ENCODE measurements around the gene FCER1G.
"Not testable (repeated sequence)": the region's sequence is repeated elsewhere in the genome, so short reads cannot be mapped to it uniquely, and the experiment has no call there.

FCER1G gene

GRCh38 chr1:161209790-161210409 lies 5.2 kb upstream of the FCER1G start:
- peak; percentile 32 to 50 for DNase-seq

DNA sequence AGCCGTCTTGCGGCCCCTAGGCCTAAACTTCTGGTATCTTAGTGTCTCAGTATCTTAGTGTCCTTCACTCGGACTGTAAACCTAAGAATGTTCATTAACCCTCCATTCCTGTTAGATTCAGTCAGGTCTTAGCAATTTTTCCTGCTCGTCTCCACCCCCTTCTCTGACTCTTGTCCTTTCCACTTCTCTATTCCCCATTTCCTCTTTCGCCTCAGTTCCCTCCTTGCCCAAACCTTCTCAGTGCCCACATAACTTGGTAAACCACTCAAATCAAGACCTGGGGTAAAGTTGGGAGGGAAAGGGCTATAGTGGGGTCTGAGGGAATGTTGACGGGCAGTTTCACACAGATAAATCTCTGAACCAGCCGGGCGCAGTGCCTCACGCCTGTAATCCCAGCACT lies 726 bp upstream of the FCER1G start:
- no peak for DNase-seq

GRCh38 chr1:161216945-161217712 lies 2.0 kb downstream of the FCER1G start:
- DNase-seq, result no peak

GRCh38 chr1:161217831-161218230 lies 2.7 kb downstream of the FCER1G start:
- DNase-seq, result no peak

- no peak for DNase-seq
These were observed 3.4 kb downstream of the FCER1G start for GRCh38 chr1:161218301-161219077.

DNA sequence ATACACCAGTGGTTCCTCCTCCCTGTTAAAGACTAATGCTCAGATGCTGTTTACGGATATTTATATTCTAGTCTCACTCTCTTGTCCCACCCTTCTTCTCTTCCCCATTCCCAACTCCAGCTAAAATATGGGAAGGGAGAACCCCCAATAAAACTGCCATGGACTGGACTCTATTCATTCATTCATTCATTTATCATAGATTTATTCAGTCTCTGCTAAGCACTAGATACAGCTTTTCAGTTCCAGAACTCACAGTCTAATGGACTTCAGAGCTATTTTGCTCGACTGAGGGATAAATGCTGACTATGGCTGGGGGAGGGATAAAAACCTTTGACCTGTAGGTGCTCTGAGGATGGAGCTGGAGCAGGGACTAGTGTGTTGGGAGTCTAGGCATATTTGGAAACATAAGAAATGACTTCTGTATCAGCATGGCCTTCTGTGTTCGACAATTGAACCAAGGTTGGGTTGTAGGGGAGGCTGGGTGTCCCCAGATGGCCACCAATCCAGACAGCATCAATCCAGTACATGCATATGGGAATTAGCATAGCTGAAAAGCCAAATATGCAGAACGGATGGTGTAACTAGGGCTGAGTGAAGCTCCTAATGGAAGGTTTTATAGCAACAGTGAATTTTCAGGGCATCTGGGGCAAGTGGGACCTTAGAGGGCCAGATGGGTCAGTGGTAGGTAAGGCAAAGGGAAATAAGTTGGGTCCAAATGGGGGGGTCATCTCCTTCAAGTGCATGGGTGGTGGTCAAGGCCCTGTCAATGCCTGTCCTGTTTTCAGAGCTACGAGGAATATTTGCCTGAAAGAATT lies 4.2 kb downstream of the FCER1G start:
- DNase-seq, result no peak

DNA sequence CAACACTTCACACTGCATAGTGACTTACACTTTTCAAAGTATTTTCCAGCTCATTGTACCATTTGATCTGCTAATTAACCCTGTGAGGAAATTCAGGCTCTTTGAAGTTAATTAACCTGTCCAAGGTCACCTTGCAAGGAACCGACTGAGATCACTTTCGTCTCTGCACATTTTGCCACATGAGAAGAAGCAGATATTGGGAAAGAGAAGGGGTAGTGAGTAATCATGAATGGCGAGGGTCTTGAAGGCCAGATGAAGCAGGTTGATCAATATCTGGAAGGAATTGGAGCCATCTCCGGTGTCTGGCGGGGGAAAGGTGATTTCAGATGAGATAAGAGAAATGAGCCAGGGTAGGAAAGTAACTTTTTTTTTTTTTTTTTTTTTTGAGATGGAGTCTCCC lies 4.9 kb downstream of the FCER1G start:
- no peak for DNase-seq

DNA sequence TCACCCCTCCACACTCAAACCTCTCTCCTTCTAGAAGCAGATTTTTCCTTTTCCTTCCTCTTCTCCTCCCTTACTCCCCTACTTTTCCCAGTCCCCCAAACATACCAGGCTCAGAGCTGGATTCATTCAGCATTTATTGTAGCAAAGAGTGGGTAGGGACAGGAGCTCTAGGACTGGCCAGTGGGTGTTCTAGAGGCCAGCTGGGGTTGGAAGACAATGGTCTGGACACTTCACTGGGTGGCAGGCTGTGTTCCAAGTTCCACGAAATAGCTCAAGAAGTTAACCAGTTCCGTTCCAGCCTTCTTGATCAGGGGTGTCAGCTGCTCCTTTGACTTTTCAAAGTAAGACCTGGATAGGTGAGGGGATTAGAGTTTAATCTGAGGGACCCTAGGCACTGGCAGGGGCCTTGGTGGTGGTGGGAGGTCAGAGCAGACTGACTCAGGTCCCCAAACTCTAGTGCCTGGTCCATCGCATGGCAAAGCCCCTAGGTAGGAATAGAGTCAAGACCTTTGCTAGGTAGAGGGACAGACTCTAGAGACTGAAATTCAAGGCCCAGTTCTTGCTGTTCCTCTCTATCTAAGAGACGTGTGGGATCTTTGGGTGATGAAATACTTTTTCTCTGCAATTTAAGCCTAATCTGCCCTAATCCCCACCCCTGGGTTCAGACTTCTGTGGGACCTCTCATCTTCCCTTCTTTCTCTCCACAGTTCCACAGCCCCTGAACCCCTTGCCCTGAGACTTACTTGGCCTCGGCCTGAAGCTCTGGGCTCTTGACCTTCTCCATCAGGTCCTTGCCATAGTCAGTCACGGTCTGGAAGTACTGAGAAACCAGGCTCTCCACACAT lies 7.3 kb downstream of the FCER1G start:
- DNase-seq, result no peak

DNA sequence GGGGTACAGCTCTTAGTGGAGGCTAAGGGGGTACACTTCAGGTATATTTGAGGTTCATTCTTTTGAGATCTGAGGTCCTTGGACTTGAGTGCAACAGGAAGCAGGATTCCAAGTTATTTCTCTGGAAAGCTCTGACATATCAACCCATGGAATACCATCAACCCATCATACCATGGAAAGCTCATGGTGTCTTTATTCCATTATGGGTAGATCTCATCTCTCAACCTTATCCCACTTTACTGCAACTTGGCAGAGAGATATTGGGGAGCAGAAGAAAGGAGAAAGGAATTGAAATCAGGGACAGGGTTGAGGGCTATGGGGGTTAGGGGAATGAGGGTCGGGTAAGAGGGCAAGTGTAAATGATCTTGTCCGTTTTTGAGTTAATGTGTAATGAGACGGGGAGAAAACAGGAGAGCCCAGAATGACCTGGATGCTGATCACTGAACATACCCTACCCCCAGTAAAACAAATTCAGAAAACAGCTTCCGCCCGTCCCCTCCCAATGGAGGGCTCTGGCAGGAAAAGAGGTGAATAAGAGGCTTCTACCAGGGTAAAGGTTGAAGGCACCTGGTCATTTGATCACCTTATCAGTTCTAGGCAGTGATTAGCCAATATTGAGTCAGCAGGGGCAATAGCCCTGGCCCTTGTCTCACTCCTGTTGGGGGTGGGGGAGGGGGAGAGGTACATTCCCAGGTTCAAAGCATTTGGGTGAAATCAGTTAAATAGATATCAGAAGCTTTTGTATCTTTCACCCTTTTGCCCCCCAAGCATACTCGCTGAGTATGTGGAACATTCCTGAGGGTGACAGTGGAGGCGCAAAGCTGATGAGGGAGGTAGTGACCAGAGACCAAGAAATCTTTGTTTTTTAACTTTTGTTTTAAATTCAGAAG lies 9.0 kb downstream of the FCER1G start:
- DNase-seq, result no peak

DNA sequence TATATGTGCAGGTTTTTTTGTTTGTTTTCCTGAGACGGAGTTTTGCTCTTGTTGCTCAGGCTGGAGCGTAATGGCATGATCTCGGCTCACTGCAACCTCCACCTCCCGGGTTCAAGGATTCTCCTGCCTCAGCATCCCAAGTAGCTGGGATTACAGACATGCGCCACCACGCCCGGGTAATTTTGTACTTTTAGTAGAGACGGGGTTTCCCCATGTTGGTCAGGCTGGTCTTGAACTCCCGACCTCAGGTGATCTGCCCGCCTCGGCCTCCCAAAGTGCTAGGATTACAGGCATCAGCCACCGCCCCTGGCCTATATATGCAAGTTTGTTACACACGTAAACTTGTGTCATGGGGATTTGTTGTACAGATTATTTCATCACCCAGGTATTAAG lies 9.6 kb downstream of the FCER1G start:
- not testable (repeated sequence) for DNase-seq

- DNase-seq, result no peak
These were observed 10.1 kb downstream of the FCER1G start for GRCh38 chr1:161225178-161225533.

- DNase-seq, result peak; percentile 84 to 91
These were observed 10.6 kb downstream of the FCER1G start, which contains the start of gene TOMM40L for GRCh38 chr1:161225534-161226319. TSS of gene TOMM40L (plus strand) at chr1:161226060. CDS start at chr1:161226490, 430 bp downstream.

GRCh38 chr1:161226320-161226711 lies 11.2 kb downstream of the FCER1G start:
- DNase-seq, result no peak

DNA sequence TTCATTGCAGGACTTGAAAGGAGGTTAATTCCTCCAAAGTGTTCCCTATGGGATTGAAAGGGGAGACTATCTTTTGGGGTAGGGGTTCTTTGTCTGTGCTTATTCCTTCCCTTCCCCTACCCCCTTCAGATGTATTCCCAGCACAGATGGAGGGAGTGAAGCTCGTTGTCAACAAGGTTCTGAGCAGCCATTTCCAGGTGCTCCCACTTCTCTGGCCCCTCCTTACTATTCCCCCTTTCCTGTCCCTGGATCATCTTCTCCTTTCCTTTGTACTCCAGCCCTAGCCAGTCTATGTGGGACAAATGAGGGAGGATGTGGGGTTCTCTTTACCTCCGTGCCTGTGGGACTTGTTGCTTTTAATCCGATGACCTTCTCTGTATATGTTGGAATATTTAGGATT lies 11.7 kb downstream of the FCER1G start:
- DNase-seq, result no peak

DNA sequence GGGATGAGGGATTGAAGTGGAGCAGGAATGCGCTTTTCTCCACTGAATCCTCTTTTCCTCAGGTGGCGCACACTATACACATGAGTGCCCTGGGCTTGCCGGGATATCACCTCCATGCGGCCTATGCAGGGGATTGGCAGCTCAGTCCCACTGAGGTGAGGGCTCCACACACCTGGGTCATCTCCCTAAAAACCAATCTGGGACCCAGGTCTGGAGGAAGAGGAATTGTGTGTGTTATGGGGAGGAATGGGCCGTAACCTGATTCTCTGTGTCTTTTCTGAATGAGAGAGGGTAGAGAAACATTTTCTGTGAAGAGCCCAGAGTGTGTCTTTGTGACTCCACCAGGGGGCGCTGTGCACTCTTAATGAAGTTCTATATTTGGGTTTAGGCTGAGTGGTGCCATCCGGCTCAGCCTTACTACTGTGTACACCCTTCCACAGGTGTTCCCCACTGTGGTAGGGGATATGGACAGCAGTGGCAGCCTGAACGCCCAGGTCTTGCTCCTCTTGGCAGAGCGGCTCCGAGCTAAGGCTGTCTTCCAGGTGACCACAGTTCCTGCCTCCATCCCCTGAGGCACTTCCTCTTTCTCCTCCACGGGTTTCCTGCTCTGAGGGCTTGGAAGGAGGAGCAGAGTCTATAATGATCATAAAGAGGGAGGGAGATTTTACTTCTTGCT lies 12.2 kb downstream of the FCER1G start:
- DNase-seq, result peak; percentile 35 to 53

GRCh38 chr1:161228032-161228431 lies 12.9 kb downstream of the FCER1G start:
- DNase-seq, result no peak

DNA sequence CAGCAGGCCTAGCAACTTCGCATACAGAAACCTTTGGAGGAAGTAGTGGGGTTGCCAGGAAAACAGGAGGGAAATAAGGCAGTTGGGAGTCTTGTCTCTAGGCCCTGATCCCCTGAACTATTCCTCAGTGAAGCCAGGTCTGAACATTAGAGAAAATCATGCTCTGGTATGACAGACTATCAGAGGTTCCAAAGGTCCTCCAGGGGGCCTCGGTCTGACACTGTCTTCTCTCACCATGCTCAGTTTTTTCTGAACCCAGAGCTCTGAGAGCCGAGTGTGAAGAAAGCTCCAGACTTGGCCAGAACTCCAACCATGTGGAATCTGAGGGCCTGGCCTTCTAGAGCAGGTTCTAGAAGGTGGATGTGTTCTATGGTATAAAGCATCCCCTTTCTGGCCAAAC lies 14.8 kb downstream of the FCER1G start:
- no peak for DNase-seq

- no peak for DNase-seq
These were observed 15.7 kb downstream of the FCER1G start for GRCh38 chr1:161230762-161231161.

DNA sequence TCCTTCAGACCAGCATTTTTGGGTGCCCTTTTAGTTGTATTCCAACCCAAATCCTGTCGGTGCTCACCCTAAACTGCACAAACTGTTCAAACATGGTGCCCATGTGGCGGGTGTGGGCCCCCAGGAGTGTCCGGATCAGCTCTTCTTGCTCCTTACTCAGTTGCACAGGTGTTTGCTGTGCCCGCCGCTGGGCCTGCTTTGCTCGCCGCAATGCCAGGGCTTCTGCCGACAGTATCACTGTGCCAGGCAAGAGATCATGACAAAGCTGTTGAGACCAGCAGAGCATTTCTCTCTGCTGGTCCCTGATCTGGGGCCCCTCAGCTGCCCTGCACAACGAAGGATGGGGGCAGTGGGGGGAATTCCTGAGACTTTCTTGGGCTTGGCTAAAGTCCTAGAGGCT lies 18.0 kb downstream of the FCER1G start:
- DNase-seq, result no peak

Data from NCI-H1930 (cell line).